Measurements from ENCODE around the gene FAF1. TPM values are rescaled to one million over a fixed set of nuclear protein-coding genes. Genes with fewer than 3 reads are reported as not detected.

The FAF1 gene
- total RNA-seq, 1 experiment from 2014 or later = 14.7 TPM

- no peaks in the 10 kb centered on the region for H4K20me1 ChIP-seq (ENCODE audit: low read length)
- H3K4me1 ChIP-seq (ENCODE audit: insufficient read depth, low read length) = no peaks in the 10 kb centered on the region
- H3K9ac ChIP-seq (ENCODE audit: low read length) = no peak overlapping the region
- no peaks in the 10 kb centered on the region for H3K27me3 ChIP-seq (ENCODE audit: low read length)
- ChIA-PET POLR2A (ENCODE audit: unreplicated experiment) (no interaction called here), CTCF (no interaction called here)
- H3K27ac ChIP-seq (ENCODE audit: low read length) = no peak overlapping the region
- no peak for ATAC-seq
- no peaks in the 10 kb centered on the region for H3K79me2 ChIP-seq (ENCODE audit: low read length)
- TF ChIP-seq EZH2 (IDR thresholded peaks at IDR 0.05; ENCODE audit: low read length, unreplicated experiment) = no peak
- no peak for TF ChIP-seq CTCF (conservative IDR thresholded peaks at IDR 0.05; ENCODE audit: low read depth, low read length)
- no peak for TF ChIP-seq EZH2phosphoT487 (IDR thresholded peaks at IDR 0.05; ENCODE audit: borderline replicate concordance, low read length)
- intact Hi-C loops (cut with micrococcal nuclease) = no loop called here
- H2AFZ ChIP-seq (ENCODE audit: low read length) = no peak overlapping the region
- no peak overlapping the region for H3K4me2 ChIP-seq (ENCODE audit: low read length)
- H3K9me2 ChIP-seq (replicated peaks; ENCODE audit: low read length) = no peaks in the 10 kb centered on the region
- H3K9me3 ChIP-seq (ENCODE audit: low read length) = no peaks in the 10 kb centered on the region
- H3K4me3 ChIP-seq (ENCODE audit: low read length) = no peak overlapping the region
- no peak for DNase-seq
- BruUV-seq (replicated peaks) = no TSS peak
- H3K36me3 ChIP-seq (ENCODE audit: low read depth, low read length) = no peaks in the 10 kb centered on the region
- no peaks in the 10 kb centered on the region for H3F3A ChIP-seq (ENCODE audit: low read length, unreplicated experiment)
Measured at GRCh38 chr1:50436489-50436888, 523.6 kb downstream of the FAF1 start.

DNA sequence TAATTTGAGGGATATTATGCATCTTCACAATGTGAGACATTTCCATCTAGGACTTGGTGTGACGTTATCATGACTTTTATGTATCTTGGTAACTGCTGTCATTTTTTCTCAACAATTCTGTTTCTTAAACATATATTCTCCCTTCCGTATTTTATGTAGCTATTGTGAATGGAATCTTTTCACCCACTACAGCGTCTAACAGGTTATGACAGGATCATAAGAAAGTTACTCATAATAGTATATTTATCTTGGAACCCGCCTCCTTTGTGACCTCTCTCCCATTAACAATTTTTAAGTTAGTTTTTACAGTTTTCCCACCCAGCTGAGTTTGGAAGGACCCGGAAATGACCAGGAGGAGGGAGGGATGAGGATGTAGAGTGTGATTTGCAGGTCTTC lies 530.1 kb downstream of the FAF1 start:
- TF ChIP-seq CTCF (conservative IDR thresholded peaks at IDR 0.05; ENCODE audit: low read depth, low read length) = no peak
- no peak for TF ChIP-seq EZH2phosphoT487 (IDR thresholded peaks at IDR 0.05; ENCODE audit: borderline replicate concordance, low read length)
- TF ChIP-seq EZH2 (IDR thresholded peaks at IDR 0.05; ENCODE audit: low read length, unreplicated experiment) = no peak
- Histone ChIP-seq H3K27ac (ENCODE audit: low read length) (no peak overlapping the region), H3K9me2 (replicated peaks; ENCODE audit: low read length) (no peaks in the 10 kb centered on the region), H2AFZ (ENCODE audit: low read length) (0 out of 2 replicates have a peak overlapping the region, but pooled peaks have one; percentile 18), H4K20me1 (ENCODE audit: low read length) (no peaks in the 10 kb centered on the region), H3K4me1 (ENCODE audit: insufficient read depth, low read length) (no peaks in the 10 kb centered on the region), H3K36me3 (ENCODE audit: low read depth, low read length) (no peaks in the 10 kb centered on the region), H3K4me3 (ENCODE audit: low read length) (peak overlapping the region; percentile 38), H3K79me2 (ENCODE audit: low read length) (no peaks in the 10 kb centered on the region), H3K27me3 (ENCODE audit: low read length) (no peaks in the 10 kb centered on the region), H3F3A (ENCODE audit: low read length, unreplicated experiment) (no peaks in the 10 kb centered on the region), H3K4me2 (ENCODE audit: low read length) (peak overlapping the region; percentile 46), H3K9me3 (ENCODE audit: low read length) (no peaks in the 10 kb centered on the region), H3K9ac (ENCODE audit: low read length) (no peak overlapping the region)
- ATAC-seq (peak; percentile 65), DNase-seq (peak; percentile 16)
- CTCF ChIA-PET = no interaction called here
- intact Hi-C loops (cut with micrococcal nuclease) = no loop called here
- BruUV-seq (replicated peaks) = no TSS peak
- POLR2A ChIA-PET (ENCODE audit: unreplicated experiment) = no interaction called here

- no peaks in the 10 kb centered on the region for H3K79me2 ChIP-seq (ENCODE audit: low read length)
- H3K27me3 ChIP-seq (ENCODE audit: low read length) = no peaks in the 10 kb centered on the region
- ChIA-PET CTCF (no interaction called here), POLR2A (ENCODE audit: unreplicated experiment) (no interaction called here)
- no peak overlapping the region for H3K9ac ChIP-seq (ENCODE audit: low read length)
- H4K20me1 ChIP-seq (ENCODE audit: low read length) = no peaks in the 10 kb centered on the region
- BruUV-seq (replicated peaks) = no TSS peak
- no peak overlapping the region for H3K27ac ChIP-seq (ENCODE audit: low read length)
- intact Hi-C loops (cut with micrococcal nuclease) = no loop called here
- H2AFZ ChIP-seq (ENCODE audit: low read length) = no peak overlapping the region
- H3K4me2 ChIP-seq (ENCODE audit: low read length) = no peak overlapping the region
- TF ChIP-seq EZH2phosphoT487 (IDR thresholded peaks at IDR 0.05; ENCODE audit: borderline replicate concordance, low read length) = no peak
- TF ChIP-seq CTCF (conservative IDR thresholded peaks at IDR 0.05; ENCODE audit: low read depth, low read length) = no peak
- TF ChIP-seq EZH2 (IDR thresholded peaks at IDR 0.05; ENCODE audit: low read length, unreplicated experiment) = no peak
- H3K9me3 ChIP-seq (ENCODE audit: low read length) = no peaks in the 10 kb centered on the region
- no peaks in the 10 kb centered on the region for H3F3A ChIP-seq (ENCODE audit: low read length, unreplicated experiment)
- no peaks in the 10 kb centered on the region for H3K36me3 ChIP-seq (ENCODE audit: low read depth, low read length)
- no peak for DNase-seq
- H3K4me1 ChIP-seq (ENCODE audit: insufficient read depth, low read length) = no peaks in the 10 kb centered on the region
- no peaks in the 10 kb centered on the region for H3K9me2 ChIP-seq (replicated peaks; ENCODE audit: low read length)
- no peak overlapping the region for H3K4me3 ChIP-seq (ENCODE audit: low read length)
- no peak for ATAC-seq
Measured at GRCh38 chr1:50427818-50428779, 532.0 kb downstream of the FAF1 start.

Data from PC-3 (cell line).